EL (cell line): Measurements from ENCODE around the gene NYNRIN.
"Not testable (repeated sequence)": the region's sequence is repeated elsewhere in the genome, so short reads cannot be mapped to it uniquely, and the experiment has no call there.

Source experiments
- DNase-seq: peaks from one replicate; pipeline ENCODE4 v3.0.0-alpha.2; 2016

The NYNRIN gene

DNA sequence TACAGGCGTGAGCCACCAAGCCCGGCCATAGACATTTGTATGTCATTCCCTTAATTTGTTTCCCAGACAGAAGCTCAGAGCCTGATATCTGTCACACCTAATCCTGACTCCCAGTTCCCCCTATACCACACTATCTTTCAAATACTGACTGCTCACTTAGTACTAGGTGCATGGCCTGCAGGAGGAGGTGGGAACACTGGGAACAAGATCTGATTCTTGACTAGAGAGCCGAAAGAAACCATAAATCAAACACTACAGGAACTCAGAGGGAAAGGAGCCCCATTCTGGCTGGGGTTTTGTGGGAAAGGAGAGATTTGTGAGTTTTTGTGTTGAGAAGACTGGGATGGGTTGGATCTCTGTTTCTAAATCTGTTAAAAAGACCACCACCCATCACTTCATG lies 35.9 kb downstream of the NYNRIN start:
- no peak for DNase-seq

DNA sequence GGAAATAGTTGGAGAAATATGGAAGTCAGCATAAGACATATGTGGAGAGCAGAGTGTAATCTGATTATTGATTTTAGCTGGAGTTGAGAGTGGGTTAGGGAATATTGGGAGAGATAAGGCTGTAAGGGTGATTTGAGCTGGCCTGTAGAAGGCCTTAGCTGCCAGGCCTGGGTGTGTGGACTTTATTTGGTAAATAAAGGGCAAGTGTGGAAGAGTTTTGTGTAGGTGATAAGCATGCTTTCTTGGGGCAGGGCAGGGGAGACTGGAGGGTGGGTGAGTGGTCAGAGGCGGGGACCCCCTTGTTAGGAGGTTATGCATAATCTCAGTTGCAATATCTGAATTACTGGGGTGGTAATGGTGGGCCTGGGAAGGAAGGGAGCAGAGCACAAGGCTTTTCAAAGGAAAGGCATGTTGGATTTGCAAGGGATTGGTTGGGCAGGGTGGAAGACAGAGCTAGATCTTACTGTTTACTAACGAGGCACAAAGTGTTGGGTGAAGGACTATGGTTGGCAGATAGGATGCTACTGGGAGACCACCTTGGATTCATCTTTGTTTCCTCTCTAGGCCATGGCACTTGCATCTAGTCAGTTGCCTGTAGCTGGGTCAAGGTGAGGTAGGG lies 36.5 kb downstream of the NYNRIN start:
- DNase-seq = no peak

DNA sequence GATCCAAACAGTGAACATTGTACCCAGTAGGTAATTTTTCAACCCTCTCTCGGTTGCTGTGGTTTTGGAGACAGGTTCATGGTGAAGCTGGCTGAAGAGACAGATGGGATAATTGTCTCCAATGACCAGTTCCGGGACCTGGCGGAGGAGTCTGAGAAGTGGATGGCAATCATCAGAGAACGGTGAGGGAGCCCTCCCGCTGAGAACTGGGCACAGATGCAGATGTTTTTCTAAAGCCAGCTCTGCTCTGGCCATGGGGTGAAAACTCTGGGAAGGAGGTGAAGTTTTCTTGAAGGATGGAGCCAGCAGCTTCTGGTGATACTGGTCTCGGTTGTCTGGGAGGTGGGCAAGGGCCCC lies 37.2 kb downstream of the NYNRIN start:
- DNase-seq = no peak

DNA sequence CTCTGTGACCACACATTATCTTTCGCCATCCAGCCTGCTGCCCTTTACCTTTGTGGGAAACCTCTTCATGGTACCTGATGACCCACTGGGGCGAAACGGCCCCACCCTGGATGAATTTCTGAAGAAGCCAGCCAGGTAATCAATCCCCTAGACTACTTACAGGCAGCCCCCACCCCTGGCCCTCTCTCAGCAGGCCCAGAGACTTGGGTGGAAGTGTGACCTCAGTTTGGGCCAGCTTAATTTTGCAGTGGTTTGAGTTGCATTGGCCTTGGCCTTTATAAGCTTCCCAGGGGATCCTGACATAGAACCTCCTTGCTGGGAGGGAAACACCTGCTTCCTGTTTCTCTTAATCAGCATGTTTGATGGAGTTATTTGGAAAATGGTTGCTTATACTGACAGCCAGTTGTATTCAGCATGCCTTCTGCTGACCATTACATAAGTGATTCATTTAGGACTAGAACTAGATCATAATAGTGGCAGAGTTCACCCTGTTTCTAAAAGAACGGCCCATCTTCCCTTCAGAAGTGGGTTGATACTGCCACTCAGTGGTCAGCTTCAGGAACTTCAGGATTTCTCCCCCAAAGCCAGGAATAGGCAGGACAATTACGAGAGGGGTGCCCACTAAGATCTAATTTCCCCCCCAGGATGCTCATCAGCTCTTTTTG lies 37.7 kb downstream of the NYNRIN start:
- peak; percentile 81 for DNase-seq

DNA sequence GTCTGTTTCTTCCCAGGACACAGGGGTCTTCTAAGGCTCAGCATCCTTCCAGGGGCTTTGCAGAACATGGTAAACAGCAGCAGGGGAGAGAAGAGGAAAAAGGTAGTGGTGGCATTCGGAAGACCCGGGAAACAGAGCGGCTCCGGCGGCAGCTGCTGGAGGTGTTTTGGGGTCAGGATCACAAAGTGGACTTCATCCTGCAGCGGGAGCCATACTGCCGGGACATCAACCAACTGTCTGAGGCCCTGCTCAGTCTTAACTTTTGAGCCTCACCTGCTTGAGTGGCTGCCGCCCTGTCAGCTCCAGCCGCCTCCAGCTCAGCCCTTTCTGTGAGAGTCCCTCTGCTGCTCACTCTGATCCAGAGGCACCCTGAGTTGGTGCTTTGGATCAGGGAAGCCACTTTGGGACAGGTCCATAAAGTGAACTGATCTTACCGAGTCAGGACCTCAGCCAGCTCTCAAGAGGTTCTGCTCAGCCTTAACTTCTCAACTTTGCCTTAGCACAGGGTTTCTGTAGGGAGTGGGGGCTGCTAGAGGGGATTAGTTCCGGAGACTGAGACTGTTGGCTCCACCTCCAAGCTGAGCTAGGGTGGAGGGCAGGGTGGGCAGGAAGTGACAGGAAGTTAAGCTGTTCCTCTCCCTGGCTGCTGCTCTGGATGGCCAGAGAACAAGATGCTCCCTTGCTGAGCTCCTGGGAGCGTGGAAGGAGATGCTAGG lies 38.4 kb downstream of the NYNRIN start:
- DNase-seq = no peak

DNA sequence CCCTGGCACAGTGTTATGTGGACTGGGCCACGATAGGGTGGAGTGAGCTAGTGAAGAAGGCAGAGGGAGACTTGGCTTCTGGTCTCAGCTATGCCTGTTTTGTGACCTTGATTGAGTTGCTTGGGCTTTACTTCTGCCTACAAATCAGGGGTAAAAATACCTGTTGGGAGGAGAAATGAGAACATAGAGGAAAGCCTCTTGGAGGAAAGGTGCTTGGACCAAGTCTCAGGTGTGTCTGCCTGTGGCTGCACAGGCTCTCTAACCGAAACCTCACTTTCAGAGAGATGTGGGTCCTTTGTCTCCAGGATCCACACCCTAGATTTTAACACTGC lies 38.9 kb downstream of the NYNRIN start:
- no peak for DNase-seq

DNA sequence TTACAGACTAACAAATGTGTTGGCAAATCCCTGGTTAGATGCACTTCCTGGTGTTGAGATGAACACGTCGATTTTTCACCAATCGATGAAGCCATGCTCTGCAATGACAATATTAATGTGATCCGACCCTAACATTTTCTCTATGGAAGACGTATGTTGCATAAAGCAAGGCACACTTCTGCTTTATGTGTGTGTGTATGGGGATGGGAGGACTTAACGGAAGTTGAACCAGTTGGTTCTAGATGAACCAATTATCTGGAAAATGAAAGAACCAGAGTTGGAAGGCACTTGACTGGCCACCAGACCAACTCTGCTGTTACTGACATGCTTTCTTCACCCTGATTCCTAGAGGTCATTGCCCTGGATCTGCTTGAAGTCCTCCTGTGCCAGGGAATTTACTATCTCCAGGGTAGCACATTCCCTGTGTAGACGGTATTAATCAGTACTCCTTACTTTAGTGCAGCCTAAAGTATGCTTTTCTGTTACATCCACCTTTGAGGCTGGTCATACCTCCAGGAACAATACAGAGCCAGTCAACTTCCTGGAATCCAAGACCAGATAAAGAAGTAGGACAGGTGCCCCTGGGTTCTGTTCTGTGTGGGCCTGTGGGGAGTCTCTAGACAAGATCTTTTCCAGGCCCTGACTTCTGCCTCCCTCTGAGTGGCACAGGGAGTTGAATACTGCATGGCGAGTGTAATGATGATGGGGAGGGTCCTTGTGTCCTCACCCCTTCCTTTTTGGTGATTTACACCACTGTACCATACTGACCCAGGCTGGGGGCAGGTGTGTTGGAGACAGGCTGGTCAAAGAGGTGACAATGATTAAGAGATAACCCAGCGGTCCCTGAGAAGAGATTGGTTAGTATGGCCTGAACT lies 39.7 kb downstream of the NYNRIN start:
- no peak for DNase-seq

DNA sequence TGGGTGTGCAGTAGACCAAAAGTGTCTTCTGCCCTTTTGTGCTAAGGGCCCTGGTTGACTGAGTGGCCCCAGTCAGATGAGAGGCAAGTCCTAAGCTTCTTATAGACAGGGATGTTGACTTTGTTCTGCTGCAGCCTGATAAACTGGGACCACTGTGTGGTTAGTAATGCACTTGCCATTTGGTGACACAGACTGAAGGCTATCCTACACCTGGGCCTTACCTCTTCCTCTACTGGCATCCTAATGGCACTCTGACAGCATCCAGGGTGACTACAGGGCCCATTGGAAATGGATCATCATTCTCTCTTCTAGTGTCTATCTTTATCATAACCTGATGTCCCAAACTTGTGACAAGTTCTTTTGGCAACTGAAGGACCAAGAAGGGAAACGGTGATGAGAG lies 40.5 kb downstream of the NYNRIN start:
- no peak for DNase-seq

DNA sequence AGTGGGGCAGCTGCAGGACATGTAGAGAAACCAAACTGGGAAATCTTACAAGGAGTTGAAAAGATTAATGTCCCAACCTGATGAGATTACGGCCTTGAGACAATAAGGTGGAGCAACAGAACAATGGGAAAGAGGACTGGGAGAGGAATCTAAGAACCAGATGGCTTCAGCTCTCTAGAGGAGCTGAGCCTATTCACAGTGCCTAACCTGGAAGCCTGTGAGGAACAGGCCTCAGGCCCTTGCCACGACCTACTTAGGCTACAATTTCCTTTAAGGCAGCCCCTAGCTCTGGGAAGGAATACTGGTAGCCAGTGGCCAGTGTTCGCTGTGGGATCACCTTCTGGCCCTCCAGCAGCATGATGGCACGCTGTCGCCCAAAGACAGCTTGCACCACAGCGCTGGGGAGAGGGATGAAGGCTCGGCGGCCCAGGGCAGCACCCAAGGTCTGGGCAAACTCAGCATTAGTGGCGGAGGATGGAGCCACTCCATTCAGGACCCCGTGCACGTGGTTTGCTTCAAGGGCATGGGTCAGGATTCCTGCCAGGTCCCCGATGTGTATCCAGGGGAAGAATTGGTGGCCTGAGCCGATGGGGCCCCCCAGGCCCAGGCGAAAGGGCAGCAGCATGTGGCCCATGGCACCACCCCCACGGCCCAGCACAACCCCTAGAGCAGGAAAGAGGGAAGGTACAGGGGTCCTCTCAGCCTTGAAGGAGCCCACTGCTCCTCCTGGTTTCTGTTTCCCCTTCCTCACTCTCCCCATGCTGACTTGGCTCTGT lies 41.2 kb downstream of the NYNRIN start:
- DNase-seq = no peak

DNA sequence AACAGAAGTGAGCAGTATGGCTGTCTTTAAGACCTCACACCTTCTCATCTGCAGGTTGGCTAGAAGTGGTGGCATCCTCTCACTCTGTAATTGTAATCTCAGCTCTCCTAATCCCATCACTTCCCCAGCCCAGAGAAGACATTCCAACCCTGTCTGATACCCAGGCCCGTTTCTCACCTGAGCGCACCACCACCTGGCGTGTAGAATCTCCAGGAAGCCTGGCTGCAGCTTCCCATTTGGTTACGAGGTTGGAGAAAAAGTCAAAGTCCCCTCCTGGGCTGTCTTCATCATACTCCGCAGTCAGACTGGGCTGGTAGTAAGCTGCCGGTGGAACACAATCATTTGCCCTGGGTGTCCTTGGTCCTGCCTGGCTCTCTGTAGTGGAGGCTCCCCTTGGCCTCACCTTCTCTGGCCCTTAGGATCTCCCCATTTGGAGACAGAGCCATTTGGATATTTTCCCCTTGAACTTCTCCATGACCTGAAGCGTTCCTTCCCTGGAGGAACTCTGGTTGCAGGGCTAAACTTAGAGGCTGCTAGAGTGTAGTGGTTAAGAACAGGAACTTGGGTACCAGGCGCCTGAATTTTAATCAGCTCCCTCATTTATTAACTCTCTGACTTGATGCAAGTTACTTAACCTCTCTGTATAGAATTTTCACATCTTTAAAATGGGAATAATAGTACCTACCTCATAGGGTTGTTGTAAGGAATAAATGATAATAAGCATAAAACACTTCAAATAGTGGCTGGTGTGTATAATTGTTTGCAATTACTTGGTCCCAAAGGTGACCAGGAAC lies 42.0 kb downstream of the NYNRIN start:
- no peak for DNase-seq

DNA sequence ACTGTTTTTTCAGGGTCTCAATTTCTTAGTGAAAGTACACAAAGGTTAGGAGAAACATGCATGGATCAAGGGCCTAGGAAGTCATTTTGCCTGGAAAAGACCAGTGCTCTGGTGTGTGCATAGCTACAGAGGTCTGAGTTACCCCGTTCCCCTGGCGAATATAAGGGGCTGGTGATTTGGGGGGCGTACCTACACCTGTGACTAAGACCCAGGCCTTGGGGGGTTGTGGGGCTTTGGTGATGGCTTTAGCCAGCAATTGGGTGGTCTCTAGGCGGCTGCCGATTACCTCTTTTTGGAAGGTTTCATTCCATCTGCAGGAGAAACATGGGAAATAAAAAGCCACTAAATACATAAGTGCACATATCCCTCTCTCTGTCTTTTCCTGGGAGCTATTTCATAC lies 42.7 kb downstream of the NYNRIN start:
- no peak for DNase-seq

DNA sequence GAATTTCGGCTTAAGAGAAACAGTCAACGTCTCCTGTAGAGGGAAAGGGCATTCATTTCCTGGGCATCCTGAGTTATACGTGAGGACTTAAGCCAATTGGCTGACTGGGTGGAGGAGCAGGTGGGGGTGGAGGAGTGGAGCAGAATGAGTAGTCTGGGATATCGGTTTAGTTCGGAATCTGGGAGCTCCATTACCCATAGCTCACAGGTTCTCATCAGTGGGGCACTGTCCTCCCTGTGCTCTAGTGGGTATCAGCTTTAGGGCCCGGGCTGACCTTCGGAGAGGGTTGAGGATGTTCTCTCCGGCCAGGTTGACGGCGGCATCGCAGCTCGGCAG lies 43.1 kb downstream of the NYNRIN start:
- DNase-seq = no peak

DNA sequence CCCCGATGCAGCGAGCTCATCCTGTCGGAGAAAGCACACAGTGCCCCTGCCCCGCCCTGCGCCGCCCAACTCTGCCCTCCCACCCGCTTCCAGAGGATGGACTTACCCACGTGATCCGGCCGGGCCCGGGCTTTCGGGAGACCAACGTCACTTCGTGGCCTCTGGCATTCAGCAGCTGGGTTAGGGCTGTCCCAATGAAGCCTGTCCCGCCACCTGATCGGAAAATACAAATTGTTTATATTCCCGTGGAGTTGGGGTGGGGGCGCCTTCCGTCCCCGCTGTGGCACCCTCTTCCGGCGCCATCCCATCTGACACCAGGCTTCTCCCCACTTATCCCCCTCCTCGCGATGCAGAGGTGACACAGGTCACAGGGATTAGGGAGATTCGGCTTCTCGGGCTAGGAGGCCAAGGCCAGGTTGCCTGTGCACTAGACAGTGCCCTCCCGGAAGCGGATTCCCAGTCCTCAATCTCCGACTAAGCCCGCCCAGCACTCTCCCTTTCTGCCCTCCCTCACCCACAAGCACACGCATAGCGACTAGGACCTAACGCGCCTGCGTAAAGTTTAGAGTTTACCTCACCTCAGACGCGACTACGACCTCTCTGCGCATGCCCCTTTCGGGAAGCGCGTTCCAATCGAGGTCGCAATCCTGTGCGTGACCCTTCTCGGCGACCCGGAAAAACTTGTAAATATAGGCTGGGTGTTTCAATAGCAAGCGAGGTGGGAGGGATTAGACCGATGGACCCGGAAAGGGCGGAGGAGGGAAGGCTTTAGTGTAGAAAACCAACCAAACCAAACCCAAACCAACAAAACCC lies 43.6 kb downstream of the NYNRIN start, which contains the start of gene SDR39U1:
Gene SDR39U1, minus strand, starts transcription at position 537 of the 813 bp plus-strand sequence. Its CDS starts 7 bp downstream, at position 530.
- peak; percentile 99 for DNase-seq

DNA sequence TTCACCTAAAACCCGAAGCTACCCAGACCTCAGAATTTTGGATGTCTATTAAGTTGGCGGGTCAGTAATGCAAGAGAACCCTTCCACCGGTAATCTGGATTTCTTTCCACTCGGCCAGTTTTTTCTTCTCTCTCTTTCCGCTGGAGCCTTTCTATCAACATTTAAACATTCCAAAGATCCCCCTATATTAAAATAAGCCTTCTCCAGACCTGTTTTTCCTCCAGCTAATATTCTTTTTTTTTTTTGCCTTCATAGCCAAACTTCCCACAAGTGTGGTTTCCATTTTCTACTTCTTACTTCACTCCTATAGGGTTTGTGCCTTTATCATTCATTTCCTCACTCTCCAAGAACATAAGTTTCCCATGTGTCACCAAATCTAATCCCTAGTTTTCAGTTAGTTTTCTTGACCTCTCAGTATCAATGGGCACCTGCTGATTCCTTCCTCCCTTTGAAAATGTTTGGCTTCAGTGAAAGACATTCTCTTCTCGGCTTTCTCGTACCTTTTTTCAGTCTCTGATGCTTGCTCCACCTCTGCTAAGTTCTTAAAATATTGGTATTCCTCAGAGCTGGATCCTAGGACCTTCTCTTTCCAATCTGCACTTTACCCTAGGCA lies 44.4 kb downstream of the NYNRIN start:
- no peak for DNase-seq

DNA sequence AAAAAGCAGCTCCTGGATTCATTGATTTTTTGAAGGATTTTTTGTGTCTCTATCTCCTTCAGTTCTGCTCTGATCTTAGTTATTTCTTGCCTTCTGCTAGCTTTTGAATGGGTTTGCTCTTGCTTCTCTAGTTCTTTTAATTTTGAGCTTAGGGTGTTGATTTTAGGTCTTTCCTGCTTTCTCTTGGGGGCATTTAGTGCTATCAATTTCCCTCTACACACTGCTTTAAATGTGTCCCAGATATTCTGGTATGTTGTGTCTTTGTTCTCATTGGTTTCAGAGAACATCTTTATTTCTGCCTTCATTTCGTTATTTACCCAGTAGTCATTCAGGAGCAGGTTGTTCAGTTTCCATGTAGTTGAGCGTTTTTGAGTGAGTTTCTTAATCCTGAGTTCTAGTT lies 52.0 kb downstream of the NYNRIN start:
- DNase-seq = not testable (repeated sequence)

DNA sequence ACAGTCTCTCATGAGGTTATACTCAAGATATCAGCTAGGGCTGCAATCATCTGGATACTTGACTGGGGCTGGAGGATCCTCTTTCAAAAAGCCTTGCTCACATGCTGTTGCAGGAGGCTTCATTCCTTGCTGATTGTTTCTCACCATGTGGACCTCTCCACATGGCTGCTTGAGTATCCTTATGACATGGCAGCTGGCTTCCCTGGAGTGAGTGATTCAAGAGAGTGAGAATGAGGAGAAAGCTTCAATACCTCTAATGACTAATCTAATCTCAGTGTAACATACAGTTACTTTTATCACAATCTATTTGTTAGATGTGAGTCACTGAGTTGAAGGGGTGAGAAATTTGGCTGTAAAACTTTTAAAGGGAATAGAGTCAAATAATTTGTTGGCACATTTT lies 58.2 kb downstream of the NYNRIN start:
- no peak for DNase-seq

DNA sequence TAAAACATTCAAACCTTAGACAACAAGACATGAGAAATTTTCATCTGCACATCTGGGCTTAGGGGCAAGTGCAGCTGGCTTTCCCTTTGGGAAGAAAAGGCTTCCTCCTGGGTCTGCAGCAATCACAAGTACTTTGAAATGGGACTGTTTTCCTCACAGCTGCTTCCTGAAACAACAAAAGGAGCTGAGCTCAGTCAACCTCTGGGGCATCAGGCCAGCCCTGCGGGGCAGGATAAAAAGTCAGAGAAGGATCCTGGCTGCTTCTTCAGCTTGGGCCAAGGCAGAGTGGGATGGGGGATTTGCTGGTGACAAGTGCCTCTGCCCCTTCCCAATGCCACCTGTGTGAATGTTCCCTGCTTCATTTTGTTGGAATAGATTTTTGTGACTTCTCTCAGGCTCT lies 59.9 kb downstream of the NYNRIN start:
- no peak for DNase-seq

DNA sequence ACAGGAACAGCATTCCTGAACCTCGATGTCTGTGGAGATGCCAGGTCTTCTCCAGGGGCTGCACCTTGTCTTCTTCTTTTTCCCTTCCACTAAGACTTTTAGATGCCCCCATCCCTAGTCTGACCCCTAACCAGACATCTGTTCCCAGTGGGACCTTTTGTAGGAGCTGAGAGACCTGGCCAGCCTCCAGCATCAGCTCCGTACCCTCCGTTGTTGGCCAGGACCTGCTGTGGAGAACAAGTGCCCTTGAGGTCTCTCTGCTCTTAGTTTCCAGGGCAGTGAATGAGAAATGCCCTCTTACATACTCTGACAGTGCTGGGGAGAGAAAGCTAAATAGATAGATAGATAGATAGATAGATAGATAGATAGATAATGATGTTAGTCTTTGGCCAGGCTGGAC lies 60.5 kb downstream of the NYNRIN start:
- DNase-seq = no peak

DNA sequence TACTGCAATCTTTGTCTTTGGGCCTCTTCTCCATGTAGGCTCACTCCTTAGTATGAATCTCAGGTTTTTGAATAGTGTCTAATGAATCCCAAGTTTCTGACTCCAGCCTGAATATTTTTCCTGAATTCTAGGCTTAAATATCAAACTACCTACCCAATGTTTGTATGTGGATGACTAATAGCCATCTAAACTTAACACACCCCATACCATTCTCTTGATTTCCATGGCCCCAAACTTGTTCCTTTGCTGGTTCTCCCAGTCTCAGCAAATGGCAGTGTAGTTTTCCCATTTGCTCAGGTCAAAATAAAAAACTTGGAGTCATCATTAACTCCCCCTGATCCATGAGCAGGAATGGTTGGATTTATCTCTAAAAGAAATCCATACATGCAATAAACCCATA lies 62.5 kb downstream of the NYNRIN start:
- no peak for DNase-seq

DNA sequence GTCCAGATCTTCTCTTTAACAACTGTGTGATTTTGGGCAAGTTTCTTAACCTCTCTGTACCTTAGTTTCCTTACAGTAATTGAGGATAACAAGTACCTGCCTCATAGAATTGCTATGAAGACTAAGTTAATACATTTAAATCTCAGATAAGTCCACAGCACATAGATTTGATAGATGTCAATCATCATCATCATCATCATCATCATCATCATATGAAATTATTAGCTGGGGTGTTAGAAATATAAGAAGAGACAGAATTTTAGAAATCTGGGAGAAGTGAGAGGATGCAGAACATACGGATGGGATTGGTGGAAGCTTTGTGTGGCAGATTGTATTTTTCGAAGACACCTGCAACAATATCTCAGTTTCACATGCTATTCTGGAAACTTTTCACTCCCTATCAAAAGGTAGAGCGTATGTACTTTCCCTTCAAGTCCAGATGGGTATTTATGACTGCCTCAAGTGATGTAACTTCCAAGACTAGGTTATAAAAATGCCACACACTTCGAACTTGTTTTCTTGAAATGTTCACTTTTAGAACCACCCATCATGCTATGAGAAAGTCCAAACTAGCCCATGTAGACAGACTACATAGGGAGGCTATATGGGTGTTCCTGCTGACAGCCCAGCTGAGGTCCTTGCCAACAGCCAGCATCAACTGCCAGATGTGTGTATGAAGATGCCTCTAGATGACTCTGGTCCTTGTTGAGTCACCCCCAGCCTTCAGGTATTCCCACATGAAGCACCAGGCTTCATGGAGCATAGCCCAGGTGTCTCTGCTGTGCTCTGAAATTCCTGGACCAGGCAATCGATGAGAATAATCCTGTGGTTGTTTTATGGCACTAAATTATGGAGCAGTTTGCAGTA lies 64.4 kb downstream of the NYNRIN start:
- no peak for DNase-seq
